ENCODE measurements around the gene MICAL2.

Gene MICAL2

GRCh38 chr11:12160680-12161079 lies 50.3 kb downstream of the MICAL2 start:
- in situ Hi-C loops (cut with HindIII; ENCODE audit: low pct_ligation_motif_present, low pct_unique_long_range_greater_than_20kb, low sequenced_read_pairs) = no loop called here
- DNase-seq = no peak

- DNase-seq = no peak
- in situ Hi-C loops (cut with HindIII; ENCODE audit: low pct_ligation_motif_present, low pct_unique_long_range_greater_than_20kb, low sequenced_read_pairs) = no loop called here
These were observed 50.7 kb downstream of the MICAL2 start for GRCh38 chr11:12161137-12161536.

DNA sequence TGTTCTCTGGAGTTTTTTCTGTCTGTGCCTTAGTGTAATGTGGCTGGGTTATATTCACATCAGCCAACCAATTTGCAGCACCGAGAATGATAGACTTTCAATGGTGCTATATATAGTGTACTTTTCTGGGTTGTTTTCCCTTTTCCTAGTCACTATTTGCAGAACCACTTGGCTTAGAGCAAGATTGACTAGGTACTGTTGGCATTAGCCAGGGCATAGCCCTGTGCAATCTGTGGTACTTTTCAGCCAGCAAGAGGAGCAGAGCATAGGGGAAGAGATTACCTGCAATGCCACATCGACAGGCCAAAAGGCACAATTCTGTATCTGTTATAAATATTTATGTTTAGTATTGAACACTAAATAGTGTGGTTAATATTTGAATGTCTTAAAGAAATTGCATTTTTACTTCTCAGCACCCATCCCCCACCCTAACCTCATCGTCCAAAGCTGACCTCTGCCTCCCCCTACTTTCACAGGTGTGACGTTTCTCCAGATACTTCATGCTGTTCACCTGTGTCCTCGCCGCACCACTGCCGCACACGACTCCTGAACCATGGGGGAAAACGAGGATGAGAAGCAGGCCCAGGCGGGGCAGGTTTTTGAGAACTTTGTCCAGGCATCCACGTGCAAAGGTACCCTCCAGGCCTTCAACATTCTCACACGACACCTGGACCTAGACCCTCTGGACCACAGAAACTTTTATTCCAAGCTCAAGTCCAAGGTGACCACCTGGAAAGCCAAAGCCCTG lies 51.4 kb downstream of the MICAL2 start:
- no peak for DNase-seq
- in situ Hi-C loops (cut with HindIII; ENCODE audit: low pct_ligation_motif_present, low pct_unique_long_range_greater_than_20kb, low sequenced_read_pairs) = no loop called here

GRCh38 chr11:12162652-12163051 lies 52.3 kb downstream of the MICAL2 start:
- in situ Hi-C loops (cut with HindIII; ENCODE audit: low pct_ligation_motif_present, low pct_unique_long_range_greater_than_20kb, low sequenced_read_pairs) = no loop called here

DNA sequence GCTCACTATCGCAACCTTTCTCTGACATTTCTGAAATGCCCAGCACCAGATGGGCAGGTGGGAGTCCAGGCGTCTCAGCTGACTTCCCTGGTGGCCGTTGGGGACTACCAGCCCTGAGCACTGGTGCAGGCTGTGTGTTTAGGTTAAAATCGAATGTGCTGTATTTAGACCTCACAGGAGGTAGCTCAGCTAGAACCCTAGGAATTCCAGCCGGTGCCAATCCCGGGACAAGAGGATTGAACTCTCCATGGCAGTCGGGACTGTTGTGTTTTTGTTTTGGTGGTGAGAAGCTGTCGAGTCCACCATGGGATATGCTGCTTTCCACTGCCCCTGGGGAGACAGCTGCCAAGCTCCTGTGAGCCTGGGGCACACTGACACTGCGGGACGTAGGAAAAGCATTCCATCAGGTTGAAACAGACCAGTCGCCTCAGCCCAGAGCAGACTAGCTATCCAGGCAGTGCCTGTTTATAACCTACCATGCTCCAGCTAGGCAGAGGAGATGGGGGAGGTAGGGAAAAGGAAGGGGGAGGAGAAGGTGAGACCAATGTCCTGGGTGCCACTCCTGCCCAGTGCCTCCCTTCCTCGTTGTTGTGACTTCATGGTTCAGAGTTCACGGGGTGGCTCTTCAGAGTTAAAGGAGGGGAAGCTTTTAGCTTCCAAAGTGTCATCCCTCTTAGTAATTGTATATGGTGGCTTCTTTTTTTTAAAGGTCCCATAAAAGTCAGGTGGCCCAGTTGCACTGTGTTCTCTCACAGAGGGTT lies 53.0 kb downstream of the MICAL2 start:
- in situ Hi-C loops (cut with HindIII; ENCODE audit: low pct_ligation_motif_present, low pct_unique_long_range_greater_than_20kb, low sequenced_read_pairs) = no loop called here
- DNase-seq = no peak

More at GRCh38 chr11:12162652-12163051, 52.3 kb downstream of the MICAL2 start:
- no peak for DNase-seq

DNA sequence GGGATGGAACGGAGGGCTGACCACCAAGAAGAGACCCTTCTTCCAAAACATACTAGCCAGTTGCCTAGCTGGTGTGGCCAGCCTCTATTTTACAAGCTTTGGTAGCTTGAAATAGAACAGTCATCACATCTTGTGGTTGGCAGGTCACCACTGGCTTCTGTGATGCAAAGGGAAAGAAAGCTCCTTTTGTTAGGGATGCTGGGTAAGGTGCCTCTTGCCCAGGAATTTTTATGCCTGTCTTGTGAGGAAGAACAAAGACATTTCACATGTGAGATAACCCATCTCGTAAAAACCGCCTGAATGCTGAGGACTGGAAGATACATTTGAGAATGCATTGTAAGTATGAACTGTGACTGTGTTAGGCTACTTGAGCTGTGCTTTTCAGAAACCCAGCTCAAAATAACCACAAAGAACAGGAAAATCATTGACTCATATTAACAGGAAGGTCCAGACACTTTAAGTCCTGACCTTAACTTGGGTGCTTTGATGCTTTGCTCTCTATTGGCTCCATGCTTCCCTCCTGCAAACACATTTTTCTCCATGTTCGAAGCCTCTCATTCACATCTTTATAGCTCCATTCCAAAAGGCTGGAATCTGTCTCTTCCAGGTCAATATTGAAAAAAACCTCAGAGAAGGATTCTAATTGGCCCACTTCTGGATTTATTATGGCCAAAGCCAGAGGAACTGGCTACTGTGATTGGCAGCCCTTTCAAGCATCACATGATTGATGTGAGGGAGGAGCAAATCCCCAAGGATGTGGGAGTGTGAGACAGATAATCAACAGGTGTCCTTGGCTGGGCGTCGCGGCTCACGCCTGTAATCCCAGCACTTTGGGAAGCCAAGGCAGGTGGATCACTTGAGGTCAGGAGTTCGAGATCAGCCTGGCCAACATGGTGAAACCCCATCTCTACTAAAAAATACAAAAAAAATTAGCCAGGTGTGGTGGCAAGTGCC lies 53.9 kb downstream of the MICAL2 start:
- in situ Hi-C loops (cut with HindIII; ENCODE audit: low pct_ligation_motif_present, low pct_unique_long_range_greater_than_20kb, low sequenced_read_pairs) = no loop called here
- DNase-seq = peak; percentile 69

DNA sequence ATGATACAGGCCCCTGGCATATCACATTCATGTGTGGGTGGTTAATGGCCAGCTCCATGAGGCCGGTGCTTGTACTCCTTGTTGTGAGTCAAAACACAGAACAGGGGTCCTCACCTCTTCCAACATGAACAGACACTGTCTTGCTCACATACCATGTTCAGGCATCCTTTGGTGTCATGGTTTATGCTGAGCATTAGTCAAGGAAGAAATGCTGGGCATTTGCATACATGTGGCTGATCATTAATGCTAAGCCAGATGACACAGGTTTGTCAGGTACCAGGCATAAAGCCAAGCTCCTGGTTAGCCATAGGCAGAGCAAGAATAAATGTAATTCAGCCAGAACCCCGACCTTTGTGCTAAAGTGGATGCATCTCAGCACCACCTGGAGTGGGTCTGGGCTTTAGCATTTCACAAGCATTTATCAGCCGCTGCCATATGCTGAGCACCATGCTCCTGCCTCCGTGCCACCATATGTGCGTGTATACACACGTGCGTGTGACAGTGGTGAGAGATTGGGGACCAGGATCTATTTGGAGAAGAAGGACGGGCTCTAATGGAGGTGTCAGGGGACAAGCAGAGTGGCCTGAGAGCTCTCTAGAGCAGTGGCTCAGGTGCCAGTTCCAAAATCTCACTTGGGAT lies 55.0 kb downstream of the MICAL2 start:
- in situ Hi-C loops (cut with HindIII; ENCODE audit: low pct_ligation_motif_present, low pct_unique_long_range_greater_than_20kb, low sequenced_read_pairs) = no loop called here
- DNase-seq = no peak

DNA sequence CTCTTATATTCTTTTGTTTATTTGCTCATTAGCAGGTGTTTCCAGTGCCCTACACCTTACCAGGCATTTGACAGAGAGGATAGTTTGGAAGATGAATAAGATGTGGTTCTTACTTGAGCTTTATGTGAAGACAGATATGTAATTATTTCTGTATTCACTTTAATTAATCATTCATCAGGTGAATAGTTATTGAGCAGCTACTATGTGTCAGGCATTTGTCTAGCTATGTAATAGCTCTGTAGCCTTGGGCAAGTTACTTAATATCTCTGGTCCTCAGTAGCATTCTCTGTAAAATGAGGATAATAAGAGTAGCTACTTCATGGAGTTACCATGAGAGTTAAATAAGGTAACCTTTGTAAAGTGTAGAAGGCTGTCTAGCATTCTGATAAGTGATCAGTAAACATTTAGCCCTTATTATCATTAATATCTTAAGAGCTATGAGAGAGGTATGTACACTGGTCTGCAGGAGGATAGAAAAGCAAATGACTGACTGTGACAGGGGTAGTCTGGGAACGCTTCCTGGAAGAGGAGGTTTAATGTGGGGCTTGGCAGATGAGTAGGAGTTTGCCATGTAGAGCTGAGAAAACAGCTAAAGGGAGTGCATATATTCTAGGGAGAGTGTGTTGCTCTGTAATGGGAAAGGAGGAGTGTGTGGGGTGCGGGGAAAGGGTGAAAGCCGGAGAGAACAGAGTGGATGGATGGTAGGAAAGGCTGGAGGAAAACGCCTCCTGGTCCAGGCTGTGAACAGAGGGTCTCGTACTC lies 56.1 kb downstream of the MICAL2 start:
- DNase-seq = no peak
- in situ Hi-C loops (cut with HindIII; ENCODE audit: low pct_ligation_motif_present, low pct_unique_long_range_greater_than_20kb, low sequenced_read_pairs) = no loop called here

DNA sequence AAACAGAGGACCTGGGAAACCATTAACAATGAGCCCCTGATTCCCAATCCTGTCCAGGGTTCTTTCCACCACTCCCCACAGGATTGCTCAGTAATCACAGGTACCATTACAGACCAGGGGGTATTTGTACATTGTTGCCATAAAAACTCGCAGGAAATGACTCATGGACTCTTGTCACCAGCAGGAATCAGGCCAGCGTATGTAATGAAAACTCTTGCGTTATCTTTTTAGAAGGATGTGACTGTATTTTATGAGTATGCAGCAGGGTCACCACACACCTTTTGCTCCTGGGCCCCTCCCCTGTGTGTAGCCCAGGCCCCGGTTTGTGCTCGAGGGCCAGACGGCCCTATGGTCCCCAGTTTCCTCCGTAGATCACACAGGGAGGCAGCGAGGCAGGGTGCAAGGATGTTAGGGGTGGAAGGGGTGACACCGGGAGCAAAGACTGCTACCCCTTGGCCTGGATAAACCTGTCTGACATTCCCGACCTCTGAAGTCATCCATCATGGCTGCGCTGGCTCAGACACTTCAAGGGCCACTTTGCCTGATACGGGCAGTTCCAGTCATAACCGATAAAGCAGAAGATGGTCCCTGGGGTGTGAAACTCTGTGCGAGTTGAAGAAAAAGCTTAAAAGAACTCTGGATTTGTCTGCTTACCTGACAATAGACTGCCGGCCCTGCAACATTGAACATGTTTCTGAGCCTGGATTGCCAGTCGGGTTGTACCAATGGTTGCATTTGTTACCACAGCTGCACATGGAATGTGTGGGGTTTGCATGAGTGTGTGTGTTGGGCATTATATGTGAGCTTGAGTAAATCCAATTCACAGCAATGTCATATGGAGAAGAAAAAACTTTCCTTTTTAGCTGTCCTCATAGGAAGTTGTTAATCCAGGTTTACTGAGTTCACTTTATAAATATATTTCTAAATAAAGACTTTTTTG lies 56.9 kb downstream of the MICAL2 start:
- in situ Hi-C loops (cut with HindIII; ENCODE audit: low pct_ligation_motif_present, low pct_unique_long_range_greater_than_20kb, low sequenced_read_pairs) = no loop called here
- peak; percentile 83 for DNase-seq

- DNase-seq = no peak
- in situ Hi-C loops (cut with HindIII; ENCODE audit: low pct_ligation_motif_present, low pct_unique_long_range_greater_than_20kb, low sequenced_read_pairs) = no loop called here
These were observed 57.7 kb downstream of the MICAL2 start for GRCh38 chr11:12168114-12168513.

GRCh38 chr11:12169822-12170221 lies 59.4 kb downstream of the MICAL2 start:
- no peak for DNase-seq
- in situ Hi-C loops (cut with HindIII; ENCODE audit: low pct_ligation_motif_present, low pct_unique_long_range_greater_than_20kb, low sequenced_read_pairs) = no loop called here

DNA sequence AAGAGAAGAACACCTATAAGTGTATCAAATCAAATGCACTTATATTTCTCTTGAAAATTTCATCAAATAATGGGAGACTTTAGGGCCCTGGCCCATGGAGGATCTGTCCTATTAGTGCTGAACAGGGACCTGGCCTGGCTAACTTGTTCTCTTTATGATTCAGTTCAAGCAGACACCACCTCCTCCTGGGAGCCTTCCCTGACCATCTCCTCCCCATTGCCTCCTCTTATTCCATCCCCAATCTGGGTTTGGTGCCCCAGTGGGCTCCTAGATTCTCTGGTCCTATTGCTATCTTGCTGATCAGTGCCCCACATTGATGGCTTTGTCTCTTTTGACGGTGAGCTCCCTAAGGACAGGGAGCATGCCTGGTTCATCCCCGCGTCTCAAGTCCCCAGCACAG lies 60.1 kb downstream of the MICAL2 start:
- DNase-seq = no peak
- in situ Hi-C loops (cut with HindIII; ENCODE audit: low pct_ligation_motif_present, low pct_unique_long_range_greater_than_20kb, low sequenced_read_pairs) = no loop called here

- in situ Hi-C loops (cut with HindIII; ENCODE audit: low pct_ligation_motif_present, low pct_unique_long_range_greater_than_20kb, low sequenced_read_pairs) = no loop called here
- no peak for DNase-seq
These were observed 60.6 kb downstream of the MICAL2 start for GRCh38 chr11:12170984-12171383.

DNA sequence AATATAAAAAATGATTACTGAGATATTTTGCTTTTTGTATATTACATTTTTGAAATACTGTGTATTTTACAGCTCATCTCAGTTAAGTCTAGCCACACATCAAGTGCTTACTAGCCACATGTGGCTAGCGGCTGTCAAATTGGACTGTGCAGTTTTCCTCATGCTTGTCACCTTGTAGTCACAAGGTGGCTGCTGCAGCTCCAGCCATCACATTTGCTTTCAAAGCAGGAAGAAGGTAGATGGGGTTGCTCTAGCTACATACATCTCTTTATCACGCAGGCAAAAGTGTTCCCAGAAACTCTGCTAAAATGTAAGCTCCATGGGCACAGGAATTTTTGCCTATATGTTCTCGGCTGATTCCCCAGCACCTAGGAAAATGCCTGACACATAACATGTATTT lies 61.5 kb downstream of the MICAL2 start:
- in situ Hi-C loops (cut with HindIII; ENCODE audit: low pct_ligation_motif_present, low pct_unique_long_range_greater_than_20kb, low sequenced_read_pairs) = no loop called here
- no peak for DNase-seq

DNA sequence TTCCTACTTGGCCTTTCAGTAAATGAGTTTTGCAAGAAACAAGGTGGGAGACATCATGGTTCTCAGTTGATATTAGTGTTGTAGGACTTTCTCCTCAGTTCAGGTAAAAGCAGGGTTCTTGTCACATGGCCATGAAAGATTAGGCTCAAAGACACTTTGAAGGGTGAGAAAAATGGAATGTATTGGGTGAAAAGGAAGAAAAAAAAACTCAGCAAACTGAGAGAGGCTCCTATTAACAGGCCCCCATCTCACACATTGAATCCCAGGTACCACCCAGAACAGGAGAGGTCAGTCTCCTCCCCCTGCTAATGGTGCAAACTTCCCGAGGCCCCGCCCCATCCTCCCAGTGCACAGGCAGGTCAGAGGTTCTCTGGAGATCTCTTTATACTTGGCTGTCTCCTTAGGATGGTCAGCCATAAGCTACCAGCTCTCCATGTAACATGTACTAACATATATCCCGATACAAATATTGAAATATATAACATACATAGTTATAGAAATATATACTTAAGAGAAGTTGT lies 62.2 kb downstream of the MICAL2 start:
- in situ Hi-C loops (cut with HindIII; ENCODE audit: low pct_ligation_motif_present, low pct_unique_long_range_greater_than_20kb, low sequenced_read_pairs) = no loop called here
- DNase-seq = no peak

GRCh38 chr11:12173111-12173510 lies 62.7 kb downstream of the MICAL2 start:
- in situ Hi-C loops (cut with HindIII; ENCODE audit: low pct_ligation_motif_present, low pct_unique_long_range_greater_than_20kb, low sequenced_read_pairs) = no loop called here
- no peak for DNase-seq

- in situ Hi-C loops (cut with HindIII; ENCODE audit: low pct_ligation_motif_present, low pct_unique_long_range_greater_than_20kb, low sequenced_read_pairs) = no loop called here
- DNase-seq = no peak
These were observed 63.7 kb downstream of the MICAL2 start for GRCh38 chr11:12174128-12174476.

Measured in ACHN (cell line).